Keratinocyte (primary cell): ENCODE measurements around the gene COL21A1. TPM values are rescaled to one million over a fixed set of nuclear protein-coding genes. Genes with fewer than 3 reads are reported as not detected.

Experiments
- DNase-seq: peaks from one replicate; pipeline ENCODE4 v3.0.0-alpha.2; 2011; ENCODE audit warnings: low read depth, missing footprints, low spot score
- FAIRE-seq: peaks from 2 replicates; lab custom pipeline; 2011; peaks lifted over from hg19 to GRCh38; lab: Jason Lieb, UNC
- H2AFZ ChIP-seq: 2 replicates; pipeline ENCODE4 v1.6.0; 2012; ENCODE audit warnings: low read length, control low read depth, inconsistent platforms; ENCODE audit not compliant: control insufficient read depth
- H3K27ac ChIP-seq: 2 replicates; pipeline ENCODE4 v1.5.1; 2011; ENCODE audit warnings: low read length; ENCODE audit not compliant: control insufficient read depth, insufficient read depth
- H3K27me3 ChIP-seq: 3 replicates; pipeline ENCODE4 v1.6.0; 2011; ENCODE audit warnings: low read length; ENCODE audit not compliant: control insufficient read depth, insufficient read depth; ENCODE audit errors: extremely low read depth
- H3K36me3 ChIP-seq, 2 experiments: 2 replicates in 1 of 2; 3 replicates in 1 of 2; pipeline ENCODE4 v1.5.1; 2011; ENCODE audit warnings: low read length in 2 of 2, mild to moderate bottlenecking in 1 of 2; ENCODE audit not compliant: control insufficient read depth in 2 of 2, insufficient read depth in 2 of 2; ENCODE audit errors: extremely low read depth in 1 of 2
- H3K4me1 ChIP-seq: 3 replicates; pipeline ENCODE4 v1.5.1; 2011; ENCODE audit warnings: low read length; ENCODE audit not compliant: control insufficient read depth, insufficient read depth; ENCODE audit errors: extremely low read depth
- H3K4me2 ChIP-seq: 3 replicates; pipeline ENCODE4 v1.6.0; 2011; ENCODE audit warnings: low read depth, low read length; ENCODE audit not compliant: control insufficient read depth, insufficient read depth; ENCODE audit errors: extremely low read depth
- H3K4me3 ChIP-seq, 3 experiments: fragments of 200-600 bp in 1 of 3; sonication (generic) in 1 of 3; 2 replicates in 2 of 3; 3 replicates in 1 of 3; pipeline ENCODE4 v1.5.1; 2011 to 2016; ENCODE audit warnings: low read length in 3 of 3, mild to moderate bottlenecking in 3 of 3, control low read depth in 2 of 3, inconsistent platforms in 1 of 3, low read depth in 1 of 3, mixed read lengths in 1 of 3, mixed run types in 1 of 3, moderate library complexity in 1 of 3; ENCODE audit not compliant: control insufficient read depth in 2 of 3, insufficient read depth in 2 of 3; ENCODE audit errors: extremely low read depth in 1 of 3
- H3K79me2 ChIP-seq: 2 replicates; pipeline ENCODE4 v1.6.0; 2012; ENCODE audit warnings: low read length; ENCODE audit not compliant: control insufficient read depth, insufficient read depth
- H3K9ac ChIP-seq: 3 replicates; pipeline ENCODE4 v1.6.0; 2011; ENCODE audit warnings: low read length; ENCODE audit not compliant: control insufficient read depth, insufficient read depth; ENCODE audit errors: extremely low read depth
- H3K9me1 ChIP-seq: 3 replicates; pipeline ENCODE4 v1.6.0; 2011; ENCODE audit warnings: low read length; ENCODE audit not compliant: control insufficient read depth, insufficient read depth; ENCODE audit errors: extremely low read depth
- H3K9me3 ChIP-seq: 2 replicates; pipeline ENCODE4 v1.5.1; 2012; ENCODE audit warnings: low read depth, low read length; ENCODE audit not compliant: control insufficient read depth
- H4K20me1 ChIP-seq: 3 replicates; pipeline ENCODE4 v1.6.0; 2011; ENCODE audit warnings: low read length; ENCODE audit not compliant: control insufficient read depth, insufficient read depth; ENCODE audit errors: extremely low read depth
- CTCF ChIP-seq, 3 experiments: IDR thresholded peaks in 1 of 3; conservative IDR thresholded peaks in 1 of 3; optimal IDR thresholded peaks in 1 of 3; 2 replicates in 2 of 3; 3 replicates in 1 of 3; pipeline versions ENCODE3 to v1.5.1; 2011; ENCODE audit warnings: low read length in 3 of 3, mild to moderate bottlenecking in 3 of 3, moderate library complexity in 2 of 3, control low read depth in 1 of 3, inconsistent platforms in 1 of 3; ENCODE audit not compliant: insufficient read depth in 2 of 3; ENCODE audit errors: extremely low read depth in 1 of 3
- EZH2 ChIP-seq: IDR thresholded peaks from one replicate; pipeline ENCODE4 v1.6.1; 2012; ENCODE audit warnings: inconsistent platforms, mild to moderate bottlenecking, low read length, moderate library complexity
- dilution Hi-C: fragments of 300-500 bp; cut with MboI; formaldehyde crosslinking; loops from one replicate; pipeline ENCODE4 v1.7.0; 2020; ENCODE audit warnings: low sequenced_read_pairs; ENCODE audit not compliant: extremely low pct_ligation_motif_present
- polyA plus RNA-seq, 5 experiments: library from polyadenylated mRNA; depleted of rRNA in 3 of 5; stranded (reverse) in 3 of 5; stranded (forward) in 1 of 5; unstranded in 1 of 5; fragments of >200 nt; gene quantifications; 1 replicate in 1 of 5; 2 replicates in 3 of 5; 3 replicates in 1 of 5; pipeline versions ENCODE4 v1.2.1 to v1.2.3, GENCODE V29; 2011 to 2012; ENCODE audit warnings: missing spikeins in 2 of 5, low read depth in 1 of 5, low replicate concordance in 1 of 5

The COL21A1 gene
- polyA plus RNA-seq, 1 donor (not counting 4 experiments of a cell fraction or from before 2014, with no cell fraction given), result 0.16 TPM

- Histone ChIP-seq H3K27me3 (no peaks in the 10 kb centered on the region), H2AFZ (no peak overlapping the region), H4K20me1 (no peaks in the 10 kb centered on the region), H3K9me1 (no peaks in the 10 kb centered on the region), H3K4me1 (peaks cover 14% of the 10 kb centered on the region), H3K9me3 (no peaks in the 10 kb centered on the region), H3K9ac (no peak overlapping the region), H3K79me2 (no peaks in the 10 kb centered on the region), H3K4me3 (no peak overlapping the region), H3K36me3 (no peaks in the 10 kb centered on the region), H3K27ac (no peak overlapping the region), H3K4me2 (no peak overlapping the region)
- DNase-seq, result no peak
- no peak for FAIRE-seq
- no peak for TF ChIP-seq EZH2
- no peak for TF ChIP-seq CTCF (optimal IDR thresholded peaks at IDR 0.05 in 1 of 3, IDR thresholded peaks at IDR 0.05 in 1 of 3, conservative IDR thresholded peaks at IDR 0.05 in 1 of 3; ENCODE audit: extremely low read depth in 1 of 3, insufficient read depth in 2 of 3, low read length in 3 of 3)
- dilution Hi-C loops, result no loop called here
Measured at GRCh38 chr6:56227071-56227879, 20.1 kb downstream of the COL21A1 start.

GRCh38 chr6:56223995-56224394, 23.4 kb downstream of the COL21A1 start:
- Histone ChIP-seq H3K4me1 (peaks cover 20% of the 10 kb centered on the region), H4K20me1 (no peaks in the 10 kb centered on the region), H2AFZ (no peak overlapping the region), H3K9ac (no peak overlapping the region), H3K4me3 (no peak overlapping the region), H3K4me2 (no peak overlapping the region), H3K27ac (no peak overlapping the region), H3K27me3 (no peaks in the 10 kb centered on the region), H3K9me3 (no peaks in the 10 kb centered on the region), H3K9me1 (no peaks in the 10 kb centered on the region), H3K36me3 (no peaks in the 10 kb centered on the region), H3K79me2 (no peaks in the 10 kb centered on the region)
- DNase-seq (peak; percentile 15), FAIRE-seq (peak; percentile 55)
- TF ChIP-seq EZH2 (no peak), CTCF (optimal IDR thresholded peaks at IDR 0.05 in 1 of 3, IDR thresholded peaks at IDR 0.05 in 1 of 3, conservative IDR thresholded peaks at IDR 0.05 in 1 of 3; ENCODE audit: extremely low read depth in 1 of 3, insufficient read depth in 2 of 3, low read length in 3 of 3) (no peak)
- dilution Hi-C loops, result no loop called here
